Measurements from ENCODE around the gene DNAJC6.

Gene DNAJC6

DNA sequence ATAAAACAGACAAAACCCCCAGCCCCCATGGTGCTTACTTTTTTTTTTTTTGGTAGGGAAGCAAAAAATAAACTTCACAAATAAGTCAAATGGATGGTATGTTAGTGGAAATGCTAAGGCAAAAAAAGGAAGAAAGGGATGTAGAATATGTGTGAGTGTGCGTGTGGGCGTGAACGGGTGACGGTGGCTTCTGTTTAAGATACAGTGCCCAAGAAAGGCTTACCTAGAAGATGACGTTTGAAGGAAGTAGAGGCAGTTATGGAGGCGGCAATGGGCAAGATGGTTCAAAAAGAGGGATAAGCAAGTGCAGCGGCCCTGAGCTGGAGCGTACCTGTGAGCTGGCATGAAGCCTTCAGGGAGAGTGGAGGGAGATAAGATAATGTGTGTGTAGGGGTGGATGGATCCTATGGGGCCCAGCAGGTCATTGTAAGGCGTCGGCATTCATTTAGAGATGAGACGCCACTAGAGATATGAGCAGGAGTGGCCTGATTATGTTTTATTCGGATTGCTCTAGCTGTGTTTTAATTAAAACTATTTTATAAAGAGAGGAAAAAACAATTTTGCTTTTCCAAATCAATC, 131.1 kb downstream of the DNAJC6 start:
- TF ChIP-seq, protein P1, sequence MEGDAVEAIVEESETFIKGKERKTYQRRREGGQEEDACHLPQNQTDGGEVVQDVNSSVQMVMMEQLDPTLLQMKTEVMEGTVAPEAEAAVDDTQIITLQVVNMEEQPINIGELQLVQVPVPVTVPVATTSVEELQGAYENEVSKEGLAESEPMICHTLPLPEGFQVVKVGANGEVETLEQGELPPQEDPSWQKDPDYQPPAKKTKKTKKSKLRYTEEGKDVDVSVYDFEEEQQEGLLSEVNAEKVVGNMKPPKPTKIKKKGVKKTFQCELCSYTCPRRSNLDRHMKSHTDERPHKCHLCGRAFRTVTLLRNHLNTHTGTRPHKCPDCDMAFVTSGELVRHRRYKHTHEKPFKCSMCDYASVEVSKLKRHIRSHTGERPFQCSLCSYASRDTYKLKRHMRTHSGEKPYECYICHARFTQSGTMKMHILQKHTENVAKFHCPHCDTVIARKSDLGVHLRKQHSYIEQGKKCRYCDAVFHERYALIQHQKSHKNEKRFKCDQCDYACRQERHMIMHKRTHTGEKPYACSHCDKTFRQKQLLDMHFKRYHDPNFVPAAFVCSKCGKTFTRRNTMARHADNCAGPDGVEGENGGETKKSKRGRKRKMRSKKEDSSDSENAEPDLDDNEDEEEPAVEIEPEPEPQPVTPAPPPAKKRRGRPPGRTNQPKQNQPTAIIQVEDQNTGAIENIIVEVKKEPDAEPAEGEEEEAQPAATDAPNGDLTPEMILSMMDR (IDR thresholded peaks at IDR 0.05; ENCODE audit: low read depth, low read length, missing control alignments) = no peak
- in situ Hi-C loops (cut with HindIII; ENCODE audit: low pct_ligation_motif_present, low sequenced_read_pairs) = no loop called here
- no peaks in the 10 kb centered on the region for H3K36me3 ChIP-seq (replicated peaks)
- H3K4me3 ChIP-seq (ENCODE audit: low read depth, low read length) = no peak overlapping the region
- DNase-seq = no peak
- H3K27ac ChIP-seq = no peak overlapping the region
- no peaks in the 10 kb centered on the region for H3K27me3 ChIP-seq (replicated peaks)

DNA sequence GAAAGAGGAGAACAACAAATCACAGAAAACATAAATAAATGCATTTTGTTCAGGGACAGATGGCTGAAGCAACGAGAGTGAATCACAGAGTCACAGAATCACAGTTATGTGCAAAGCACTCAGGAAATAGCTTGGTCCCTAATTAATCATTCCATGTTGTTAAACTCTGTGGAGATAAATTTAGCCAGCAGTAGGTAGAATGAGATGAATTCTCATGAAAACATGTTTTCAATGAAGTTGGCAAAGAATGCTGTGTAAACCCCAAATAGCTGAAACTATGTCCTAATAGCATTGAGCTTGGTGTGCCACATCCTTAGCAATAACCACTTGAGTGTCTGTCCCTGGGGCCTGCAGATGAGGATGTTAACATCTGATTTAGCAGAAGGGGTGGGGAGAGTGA, 131.6 kb downstream of the DNAJC6 start:
- H3K27ac ChIP-seq = no peak overlapping the region
- H3K4me3 ChIP-seq (ENCODE audit: low read depth, low read length) = no peak overlapping the region
- no peak for DNase-seq
- TF ChIP-seq, protein P1 (IDR thresholded peaks at IDR 0.05; ENCODE audit: low read depth, low read length, missing control alignments) = no peak
- in situ Hi-C loops (cut with HindIII; ENCODE audit: low pct_ligation_motif_present, low sequenced_read_pairs) = no loop called here
- H3K27me3 ChIP-seq (replicated peaks) = no peaks in the 10 kb centered on the region
- no peaks in the 10 kb centered on the region for H3K36me3 ChIP-seq (replicated peaks)

DNA sequence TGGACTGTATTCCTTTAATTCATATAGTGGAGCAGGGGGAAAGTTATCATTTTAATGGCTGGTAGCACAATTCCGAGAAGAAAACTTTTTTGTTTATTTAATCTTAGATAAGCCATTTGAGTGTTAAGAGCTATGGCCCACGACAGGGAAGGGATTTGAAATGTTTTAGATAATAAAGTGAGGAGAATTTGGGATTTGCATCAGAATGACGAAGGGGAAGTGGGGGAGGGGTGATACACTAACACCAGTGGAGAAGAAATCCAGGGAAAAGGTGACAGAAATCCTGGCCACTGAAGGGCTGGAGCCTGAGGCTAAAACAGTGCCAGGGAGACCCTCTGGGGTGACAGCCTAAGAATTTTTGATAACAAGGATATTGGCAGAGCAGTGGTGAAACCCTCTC, 132.1 kb downstream of the DNAJC6 start:
- Histone ChIP-seq H3K27me3 (replicated peaks) (no peaks in the 10 kb centered on the region), H3K36me3 (replicated peaks) (no peaks in the 10 kb centered on the region), H3K4me3 (ENCODE audit: low read depth, low read length) (no peak overlapping the region), H3K27ac (no peak overlapping the region)
- TF ChIP-seq, protein P1 (IDR thresholded peaks at IDR 0.05; ENCODE audit: low read depth, low read length, missing control alignments) = no peak
- in situ Hi-C loops (cut with HindIII; ENCODE audit: low pct_ligation_motif_present, low sequenced_read_pairs) = no loop called here
- no peak for DNase-seq

DNA sequence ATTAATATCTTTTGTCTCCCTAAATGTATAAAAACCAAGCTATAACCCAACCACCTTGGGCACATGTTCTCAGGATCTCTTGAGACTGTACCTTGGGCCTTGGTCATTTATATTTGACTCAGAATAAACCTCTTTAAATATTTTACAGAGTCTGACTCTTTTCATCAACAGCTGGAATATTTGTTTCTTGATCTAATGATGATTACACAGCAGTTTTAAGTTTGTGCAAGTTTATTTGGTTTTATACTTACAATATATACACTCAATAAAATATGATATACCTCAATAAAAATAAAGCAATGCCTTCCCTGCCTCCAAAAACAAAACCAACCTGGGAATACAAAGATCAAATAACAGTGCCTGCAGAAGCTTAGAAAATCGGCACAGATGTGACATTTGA, 133.1 kb downstream of the DNAJC6 start:
- Histone ChIP-seq H3K27me3 (replicated peaks) (no peaks in the 10 kb centered on the region), H3K36me3 (replicated peaks) (no peaks in the 10 kb centered on the region), H3K27ac (no peak overlapping the region), H3K4me3 (ENCODE audit: low read depth, low read length) (no peak overlapping the region)
- no peak for DNase-seq
- in situ Hi-C loops (cut with HindIII; ENCODE audit: low pct_ligation_motif_present, low sequenced_read_pairs) = no loop called here
- TF ChIP-seq, protein P1 (IDR thresholded peaks at IDR 0.05; ENCODE audit: low read depth, low read length, missing control alignments) = no peak

DNA sequence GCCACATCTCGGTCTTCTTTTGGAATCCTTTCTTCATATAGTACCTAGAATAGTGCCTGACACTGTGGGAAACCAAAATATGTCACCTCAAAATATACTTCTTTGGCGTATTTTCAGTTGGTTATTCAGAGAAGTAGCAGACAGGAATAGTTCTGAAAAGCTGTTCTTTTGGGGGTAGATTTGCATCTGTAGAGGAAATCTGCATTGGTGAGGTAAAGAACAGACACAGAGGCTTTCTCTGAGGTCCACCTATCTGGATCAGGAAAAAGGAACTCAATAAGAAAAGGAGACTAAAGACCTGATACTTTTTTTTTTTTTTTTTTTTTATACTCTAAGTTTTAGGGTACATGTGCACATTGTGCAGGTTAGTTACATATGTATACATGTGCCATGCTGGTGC, 134.3 kb downstream of the DNAJC6 start:
- no peak overlapping the region for H3K27ac ChIP-seq
- H3K27me3 ChIP-seq (replicated peaks) = no peaks in the 10 kb centered on the region
- TF ChIP-seq, protein P1 (IDR thresholded peaks at IDR 0.05; ENCODE audit: low read depth, low read length, missing control alignments) = no peak
- no peaks in the 10 kb centered on the region for H3K36me3 ChIP-seq (replicated peaks)
- no peak overlapping the region for H3K4me3 ChIP-seq (ENCODE audit: low read depth, low read length)
- in situ Hi-C loops (cut with HindIII; ENCODE audit: low pct_ligation_motif_present, low sequenced_read_pairs) = no loop called here
- no peak for DNase-seq

DNA sequence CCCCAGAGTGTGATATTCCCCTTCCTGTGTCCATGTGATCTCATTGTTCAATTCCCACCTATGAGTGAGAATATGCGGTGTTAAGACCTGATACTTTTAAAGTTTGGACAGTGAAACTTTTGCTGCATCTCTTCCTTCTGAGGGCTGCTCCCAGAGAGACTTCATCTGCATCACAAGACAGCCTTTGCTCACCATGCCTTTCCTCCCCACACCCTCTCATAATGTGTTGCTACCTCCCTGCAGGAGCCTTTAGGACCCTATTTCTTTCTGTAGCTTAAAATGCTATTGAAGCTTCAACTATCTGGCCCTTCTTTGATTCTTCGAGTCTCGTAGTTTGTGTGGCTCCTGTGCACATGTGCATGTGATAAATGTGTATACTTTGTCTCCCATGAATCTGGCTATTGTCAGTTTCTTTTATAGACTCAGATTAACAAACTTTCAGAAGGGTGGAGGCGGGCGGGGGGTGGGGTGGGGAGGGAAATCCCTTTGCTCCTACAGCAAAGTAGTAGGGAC, 134.8 kb downstream of the DNAJC6 start:
- Histone ChIP-seq H3K27me3 (replicated peaks) (no peaks in the 10 kb centered on the region), H3K36me3 (replicated peaks) (no peaks in the 10 kb centered on the region), H3K27ac (no peak overlapping the region), H3K4me3 (ENCODE audit: low read depth, low read length) (no peak overlapping the region)
- TF ChIP-seq, protein P1 (IDR thresholded peaks at IDR 0.05; ENCODE audit: low read depth, low read length, missing control alignments) = no peak
- DNase-seq = no peak
- in situ Hi-C loops (cut with HindIII; ENCODE audit: low pct_ligation_motif_present, low sequenced_read_pairs) = no loop called here
